22Rv1 (cell line): Measurements from ENCODE around the gene GCSAM.

Experiments used
- H3K27ac ChIP-seq: fragments of 450-650 bp; 2 replicates; pipeline ENCODE4 v1.5.1; 2017
- CTCF ChIP-seq: fragments of 450-650 bp; IDR thresholded peaks from 2 replicates; pipeline ENCODE4 v1.5.1; 2017; ENCODE audit warnings: mild to moderate bottlenecking
- ZFX ChIP-seq: fragments of 450-650 bp; IDR thresholded peaks from 2 replicates; pipeline ENCODE4 v1.6.1; 2017; ENCODE audit warnings: antibody characterized with exemption, borderline replicate concordance

Gene GCSAM

GRCh38 chr3:112129925-112130637 is 3.0 kb downstream of the GCSAM start:
- no peak overlapping the region for H3K27ac ChIP-seq
- TF ChIP-seq CTCF = no peak
- no peak for TF ChIP-seq ZFX

DNA sequence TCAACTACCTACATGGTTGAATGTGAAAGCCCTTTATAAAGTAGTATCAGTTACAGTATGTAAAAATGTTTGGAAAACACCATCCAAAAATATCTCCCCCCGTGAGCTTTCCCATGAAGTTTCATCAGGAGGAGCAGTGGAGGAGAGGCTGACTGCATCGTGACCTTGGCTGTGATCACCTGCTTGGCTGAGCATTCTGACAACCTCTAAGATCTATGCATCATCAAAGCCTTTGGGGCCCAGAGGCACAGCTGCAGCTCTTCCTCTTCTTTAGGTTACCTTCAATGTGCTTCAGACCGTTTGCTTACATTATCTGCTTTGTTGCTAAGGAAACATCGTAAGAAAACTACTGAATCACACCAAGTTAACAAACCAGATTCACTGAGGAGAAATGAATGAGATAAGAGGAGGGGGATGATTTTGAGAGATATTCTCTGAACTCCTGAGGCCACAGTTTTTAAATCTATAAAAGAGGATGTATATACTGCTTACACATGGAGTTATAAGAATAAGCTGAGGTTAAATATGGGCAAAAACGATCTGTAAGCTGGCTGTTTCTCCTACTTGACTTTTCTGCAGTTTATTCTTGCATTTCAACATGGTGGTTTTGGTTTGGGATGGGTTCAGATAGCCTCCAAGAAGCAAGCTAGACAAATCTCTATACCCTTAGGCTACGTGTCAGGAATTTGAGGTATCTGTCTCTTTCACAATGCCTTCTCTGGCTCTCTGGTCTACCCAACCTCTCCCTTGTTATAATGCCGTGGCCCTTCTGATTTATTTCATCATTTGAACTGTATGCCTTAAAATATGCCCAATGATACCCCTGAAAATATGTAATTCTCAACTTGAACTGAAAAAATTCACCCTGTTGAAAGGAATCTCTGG is 4.0 kb downstream of the GCSAM start:
- no peak for TF ChIP-seq CTCF
- TF ChIP-seq ZFX = no peak
- no peak overlapping the region for H3K27ac ChIP-seq

- H3K27ac ChIP-seq = no peak overlapping the region
- TF ChIP-seq CTCF (no peak), ZFX (no peak)
Observed at GRCh38 chr3:112127522-112128494, 5.2 kb downstream of the GCSAM start.

DNA sequence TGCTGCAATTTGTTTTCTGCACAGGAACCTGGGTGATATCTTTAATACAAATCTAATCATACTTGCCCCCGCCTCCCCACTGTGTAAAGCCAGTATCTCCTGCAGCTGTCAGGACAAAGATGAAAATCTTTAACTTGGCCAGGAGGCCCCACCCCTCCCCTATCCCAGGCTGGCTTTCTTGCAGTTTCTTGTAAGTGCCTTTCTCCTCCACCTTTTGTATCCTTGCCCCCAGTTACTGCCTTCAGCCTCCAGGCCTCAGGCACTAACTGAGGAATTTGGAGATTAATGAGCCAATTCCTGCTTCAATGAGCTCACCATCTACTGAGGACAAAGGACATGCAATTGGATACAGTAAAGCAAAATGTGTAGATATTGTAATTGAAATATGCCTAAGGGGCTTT is 6.5 kb downstream of the GCSAM start:
- H3K27ac ChIP-seq = no peak overlapping the region
- TF ChIP-seq ZFX (no peak), CTCF (no peak)

GRCh38 chr3:112124907-112125607 is 8.0 kb downstream of the GCSAM start:
- no peak for TF ChIP-seq CTCF
- TF ChIP-seq ZFX = no peak
- no peak overlapping the region for H3K27ac ChIP-seq

- TF ChIP-seq CTCF = no peak
- TF ChIP-seq ZFX = no peak
- no peak overlapping the region for H3K27ac ChIP-seq
Observed at GRCh38 chr3:112123548-112123947, 9.5 kb downstream of the GCSAM start.
